Measurements from ENCODE around the gene HLA-DMA. TPM values are rescaled to one million over a fixed set of nuclear protein-coding genes. Genes with fewer than 3 reads are reported as not detected.

HLA-DMA gene
- total RNA-seq, 1 experiment from 2014 or later = 2.8 TPM

DNA sequence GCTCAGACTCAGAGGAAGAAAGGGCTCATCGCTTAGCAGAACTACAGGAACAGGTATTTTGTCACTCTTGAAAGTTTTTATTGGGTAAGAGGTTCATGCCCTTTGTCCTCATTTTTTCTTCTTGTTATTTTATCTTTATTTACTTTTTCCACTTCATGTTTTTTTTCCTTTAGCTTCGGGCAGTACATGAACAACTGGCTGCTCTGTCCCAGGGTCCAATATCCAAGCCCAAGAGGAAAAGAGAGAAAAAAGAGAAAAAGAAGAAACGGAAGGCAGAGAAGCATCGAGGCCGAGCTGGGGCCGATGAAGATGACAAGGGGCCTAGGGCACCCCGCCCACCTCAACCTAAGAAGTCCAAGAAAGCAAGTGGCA lies 25.0 kb upstream of the HLA-DMA start:
- Histone ChIP-seq H3K27me3 (ENCODE audit: control insufficient read depth, insufficient read depth, low read length) (no peaks in the 10 kb centered on the region), H3K4me3 (ENCODE audit: low read depth in 2 of 2, low read length in 2 of 2) (no peak overlapping the region), H3K9me3 (ENCODE audit: control insufficient read depth, insufficient read depth, low read depth, low read length) (no peaks in the 10 kb centered on the region), H3K4me1 (ENCODE audit: control insufficient read depth, insufficient read depth, low read length) (peaks cover 69% of the 10 kb centered on the region), H3K27ac (ENCODE audit: low read length) (peak overlapping the region; percentile 17; the same call in 1 of the 2 replicates), H3K36me3 (ENCODE audit: control insufficient read depth, insufficient read depth, low read length) (peaks cover 73% of the 10 kb centered on the region)
- CTCF ChIA-PET = no interaction called here
- no peak for ATAC-seq
- intact Hi-C loops (cut with micrococcal nuclease; ENCODE audit: unreplicated experiment) (no loop called here), in situ Hi-C loops (cut with HindIII; ENCODE audit: low pct_unique_long_range_greater_than_20kb, low sequenced_read_pairs) (no loop called here)
- no TSS peak for BruUV-seq (replicated peaks)
- DNase-seq (ENCODE audit: low read depth, low spot score) = no peak
- POLR2A ChIA-PET = no interaction called here
- TF ChIP-seq, protein P1, sequence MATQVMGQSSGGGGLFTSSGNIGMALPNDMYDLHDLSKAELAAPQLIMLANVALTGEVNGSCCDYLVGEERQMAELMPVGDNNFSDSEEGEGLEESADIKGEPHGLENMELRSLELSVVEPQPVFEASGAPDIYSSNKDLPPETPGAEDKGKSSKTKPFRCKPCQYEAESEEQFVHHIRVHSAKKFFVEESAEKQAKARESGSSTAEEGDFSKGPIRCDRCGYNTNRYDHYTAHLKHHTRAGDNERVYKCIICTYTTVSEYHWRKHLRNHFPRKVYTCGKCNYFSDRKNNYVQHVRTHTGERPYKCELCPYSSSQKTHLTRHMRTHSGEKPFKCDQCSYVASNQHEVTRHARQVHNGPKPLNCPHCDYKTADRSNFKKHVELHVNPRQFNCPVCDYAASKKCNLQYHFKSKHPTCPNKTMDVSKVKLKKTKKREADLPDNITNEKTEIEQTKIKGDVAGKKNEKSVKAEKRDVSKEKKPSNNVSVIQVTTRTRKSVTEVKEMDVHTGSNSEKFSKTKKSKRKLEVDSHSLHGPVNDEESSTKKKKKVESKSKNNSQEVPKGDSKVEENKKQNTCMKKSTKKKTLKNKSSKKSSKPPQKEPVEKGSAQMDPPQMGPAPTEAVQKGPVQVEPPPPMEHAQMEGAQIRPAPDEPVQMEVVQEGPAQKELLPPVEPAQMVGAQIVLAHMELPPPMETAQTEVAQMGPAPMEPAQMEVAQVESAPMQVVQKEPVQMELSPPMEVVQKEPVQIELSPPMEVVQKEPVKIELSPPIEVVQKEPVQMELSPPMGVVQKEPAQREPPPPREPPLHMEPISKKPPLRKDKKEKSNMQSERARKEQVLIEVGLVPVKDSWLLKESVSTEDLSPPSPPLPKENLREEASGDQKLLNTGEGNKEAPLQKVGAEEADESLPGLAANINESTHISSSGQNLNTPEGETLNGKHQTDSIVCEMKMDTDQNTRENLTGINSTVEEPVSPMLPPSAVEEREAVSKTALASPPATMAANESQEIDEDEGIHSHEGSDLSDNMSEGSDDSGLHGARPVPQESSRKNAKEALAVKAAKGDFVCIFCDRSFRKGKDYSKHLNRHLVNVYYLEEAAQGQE (IDR thresholded peaks at IDR 0.05; ENCODE audit: insufficient read depth in 1 of 2, low read depth in 2 of 2, low read length in 1 of 2) = no peak
- TF ChIP-seq POLR2AphosphoS5 (IDR thresholded peaks at IDR 0.05; ENCODE audit: low read depth, low read length) = 0 out of 2 replicates have a peak, but pooled peaks have one; percentile 16

DNA sequence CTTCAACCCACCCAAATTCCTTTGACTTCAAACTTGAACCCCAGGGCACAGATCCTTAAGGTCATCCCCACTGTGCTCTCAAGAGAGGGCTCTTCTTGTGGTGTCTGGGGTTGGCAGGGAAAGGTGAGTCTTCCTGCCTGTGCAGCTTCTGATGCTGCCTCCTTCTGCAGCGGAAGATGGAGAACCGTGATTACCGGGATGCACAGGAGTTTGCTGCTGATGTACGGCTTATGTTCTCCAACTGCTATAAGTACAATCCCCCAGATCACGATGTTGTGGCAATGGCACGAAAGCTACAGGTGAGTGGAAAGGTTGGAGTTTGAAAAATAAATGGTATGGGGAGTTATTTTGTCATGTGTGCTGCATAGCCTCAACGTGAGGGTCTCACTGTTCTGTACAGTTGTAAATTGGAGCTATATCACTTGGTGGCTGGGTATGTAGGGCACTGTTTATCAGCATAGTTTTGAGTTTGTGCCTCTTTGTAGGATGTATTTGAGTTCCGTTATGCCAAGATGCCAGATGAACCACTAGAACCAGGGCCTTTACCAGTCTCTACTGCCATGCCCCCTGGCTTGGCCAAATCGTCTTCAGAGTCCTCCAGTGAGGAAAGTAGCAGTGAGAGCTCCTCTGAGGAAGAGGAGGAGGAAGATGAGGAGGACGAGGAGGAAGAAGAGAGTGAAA lies 24.5 kb upstream of the HLA-DMA start:
- ChIA-PET CTCF (no interaction called here), POLR2A (no interaction called here)
- TSS peak; percentile 0 for BruUV-seq (replicated peaks)
- Histone ChIP-seq H3K4me1 (ENCODE audit: control insufficient read depth, insufficient read depth, low read length) (peaks cover 65% of the 10 kb centered on the region), H3K36me3 (ENCODE audit: control insufficient read depth, insufficient read depth, low read length) (peaks cover 78% of the 10 kb centered on the region), H3K4me3 (ENCODE audit: low read depth in 2 of 2, low read length in 2 of 2) (no peak overlapping the region), H3K9me3 (ENCODE audit: control insufficient read depth, insufficient read depth, low read depth, low read length) (no peaks in the 10 kb centered on the region), H3K27ac (ENCODE audit: low read length) (no peak overlapping the region), H3K27me3 (ENCODE audit: control insufficient read depth, insufficient read depth, low read length) (no peaks in the 10 kb centered on the region)
- DNase-seq (ENCODE audit: low read depth, low spot score) (no peak), ATAC-seq (no peak)
- TF ChIP-seq SIN3A (IDR thresholded peaks at IDR 0.05; ENCODE audit: borderline replicate concordance, insufficient read depth, low read depth, low read length) = no peak
- TF ChIP-seq POLR2AphosphoS5 (IDR thresholded peaks at IDR 0.05; ENCODE audit: low read depth, low read length) = peak; percentile 52; the same call in 1 of the 2 replicates
- in situ Hi-C loops (cut with HindIII; ENCODE audit: low pct_unique_long_range_greater_than_20kb, low sequenced_read_pairs) = no loop called here
- intact Hi-C loops (cut with micrococcal nuclease; ENCODE audit: unreplicated experiment) = no loop called here

DNA sequence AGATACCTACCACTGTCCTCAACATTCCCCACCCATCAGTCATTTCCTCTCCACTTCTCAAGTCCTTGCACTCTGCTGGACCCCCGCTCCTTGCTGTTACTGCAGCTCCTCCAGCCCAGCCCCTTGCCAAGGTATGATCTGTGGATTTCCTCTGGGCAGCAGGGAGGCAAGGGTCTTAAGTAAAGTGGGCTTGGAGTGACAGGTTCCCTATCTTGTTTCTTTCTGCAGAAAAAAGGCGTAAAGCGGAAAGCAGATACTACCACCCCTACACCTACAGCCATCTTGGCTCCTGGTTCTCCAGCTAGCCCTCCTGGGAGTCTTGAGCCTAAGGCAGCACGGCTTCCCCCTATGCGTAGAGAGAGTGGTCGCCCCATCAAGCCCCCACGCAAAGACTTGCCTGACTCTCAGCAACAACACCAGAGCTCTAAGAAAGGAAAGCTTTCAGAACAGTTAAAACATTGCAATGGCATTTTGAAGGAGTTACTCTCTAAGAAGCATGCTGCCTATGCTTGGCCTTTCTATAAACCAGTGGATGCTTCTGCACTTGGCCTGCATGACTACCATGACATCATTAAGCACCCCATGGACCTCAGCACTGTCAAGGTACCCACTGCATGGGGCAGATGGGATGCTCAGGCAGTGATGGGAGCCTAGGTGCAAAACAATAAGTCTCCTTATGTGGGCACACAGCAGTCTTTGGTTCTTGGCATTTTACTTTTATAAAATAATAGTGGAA lies 23.6 kb upstream of the HLA-DMA start:
- Histone ChIP-seq H3K36me3 (ENCODE audit: control insufficient read depth, insufficient read depth, low read length) (peaks cover 78% of the 10 kb centered on the region), H3K9me3 (ENCODE audit: control insufficient read depth, insufficient read depth, low read depth, low read length) (no peaks in the 10 kb centered on the region), H3K27ac (ENCODE audit: low read length) (peak overlapping the region; percentile 44; the same call in 1 of the 2 replicates), H3K27me3 (ENCODE audit: control insufficient read depth, insufficient read depth, low read length) (no peaks in the 10 kb centered on the region), H3K4me3 (ENCODE audit: low read depth in 2 of 2, low read length in 2 of 2) (peak overlapping the region; percentile 94 to 100), H3K4me1 (ENCODE audit: control insufficient read depth, insufficient read depth, low read length) (peaks cover 58% of the 10 kb centered on the region)
- TF ChIP-seq, protein P2, sequence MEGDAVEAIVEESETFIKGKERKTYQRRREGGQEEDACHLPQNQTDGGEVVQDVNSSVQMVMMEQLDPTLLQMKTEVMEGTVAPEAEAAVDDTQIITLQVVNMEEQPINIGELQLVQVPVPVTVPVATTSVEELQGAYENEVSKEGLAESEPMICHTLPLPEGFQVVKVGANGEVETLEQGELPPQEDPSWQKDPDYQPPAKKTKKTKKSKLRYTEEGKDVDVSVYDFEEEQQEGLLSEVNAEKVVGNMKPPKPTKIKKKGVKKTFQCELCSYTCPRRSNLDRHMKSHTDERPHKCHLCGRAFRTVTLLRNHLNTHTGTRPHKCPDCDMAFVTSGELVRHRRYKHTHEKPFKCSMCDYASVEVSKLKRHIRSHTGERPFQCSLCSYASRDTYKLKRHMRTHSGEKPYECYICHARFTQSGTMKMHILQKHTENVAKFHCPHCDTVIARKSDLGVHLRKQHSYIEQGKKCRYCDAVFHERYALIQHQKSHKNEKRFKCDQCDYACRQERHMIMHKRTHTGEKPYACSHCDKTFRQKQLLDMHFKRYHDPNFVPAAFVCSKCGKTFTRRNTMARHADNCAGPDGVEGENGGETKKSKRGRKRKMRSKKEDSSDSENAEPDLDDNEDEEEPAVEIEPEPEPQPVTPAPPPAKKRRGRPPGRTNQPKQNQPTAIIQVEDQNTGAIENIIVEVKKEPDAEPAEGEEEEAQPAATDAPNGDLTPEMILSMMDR (IDR thresholded peaks at IDR 0.05) = no peak
- no peak for TF ChIP-seq TCF7L2 (IDR thresholded peaks at IDR 0.05; ENCODE audit: low read depth, low read length)
- no peak for TF ChIP-seq SIN3A (IDR thresholded peaks at IDR 0.05; ENCODE audit: borderline replicate concordance, insufficient read depth, low read depth, low read length)
- no peak for TF ChIP-seq POLR2AphosphoS5 (IDR thresholded peaks at IDR 0.05; ENCODE audit: low read depth, low read length)
- TF ChIP-seq, protein P1 (IDR thresholded peaks at IDR 0.05; ENCODE audit: insufficient read depth in 1 of 2, low read depth in 2 of 2, low read length in 1 of 2) = no peak
- in situ Hi-C loops (cut with HindIII; ENCODE audit: low pct_unique_long_range_greater_than_20kb, low sequenced_read_pairs) (no loop called here), intact Hi-C loops (cut with micrococcal nuclease; ENCODE audit: unreplicated experiment) (no loop called here)
- ChIA-PET POLR2A (no interaction called here), CTCF (no interaction called here)
- DNase-seq (ENCODE audit: low read depth, low spot score) (no peak), ATAC-seq (no peak)
- no TSS peak for BruUV-seq (replicated peaks)
